ENCODE results near the gene DGKI.

DGKI gene

GRCh38 chr7:137360087-137360679, 486.6 kb downstream of the DGKI start:
- Histone ChIP-seq H3K4me3 (ENCODE audit: low read depth, low read length) (no peak overlapping the region), H3K27me3 (ENCODE audit: control insufficient read depth, insufficient read depth, low read length) (no peaks in the 10 kb centered on the region), H3K9ac (ENCODE audit: low read depth, low read length) (no peak overlapping the region), H3K9me3 (ENCODE audit: control insufficient read depth, insufficient read depth, low read length) (peaks cover 13% of the 10 kb centered on the region), H3K4me1 (ENCODE audit: control insufficient read depth, insufficient read depth, low read length) (no peaks in the 10 kb centered on the region), H3K36me3 (ENCODE audit: control insufficient read depth, insufficient read depth, low read length) (no peaks in the 10 kb centered on the region)

DNA sequence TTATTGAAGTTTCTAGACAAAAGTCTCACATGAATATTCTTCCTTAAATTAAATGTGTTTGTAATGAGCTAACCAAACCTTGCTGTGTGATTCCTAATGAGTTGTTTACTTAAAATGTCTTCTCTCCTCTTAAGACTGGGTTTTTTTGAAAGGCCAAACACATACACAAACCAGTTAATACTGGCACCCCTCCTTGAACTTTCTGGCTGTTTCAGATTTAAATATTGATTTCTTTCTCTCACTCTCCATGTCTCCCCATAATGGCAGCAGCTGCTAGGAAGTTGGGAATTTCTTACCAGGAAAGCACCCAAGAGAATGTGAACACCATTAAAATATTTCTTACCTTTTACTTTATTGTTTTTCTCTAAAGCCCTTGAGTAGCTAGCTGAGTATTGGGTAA, 491.8 kb downstream of the DGKI start:
- Histone ChIP-seq H3K9me3 (ENCODE audit: control insufficient read depth, insufficient read depth, low read length) (peaks cover 5% of the 10 kb centered on the region), H3K4me1 (ENCODE audit: control insufficient read depth, insufficient read depth, low read length) (no peaks in the 10 kb centered on the region), H3K36me3 (ENCODE audit: control insufficient read depth, insufficient read depth, low read length) (no peaks in the 10 kb centered on the region), H3K9ac (ENCODE audit: low read depth, low read length) (no peak overlapping the region), H3K4me3 (ENCODE audit: low read depth, low read length) (no peak overlapping the region), H3K27me3 (ENCODE audit: control insufficient read depth, insufficient read depth, low read length) (no peaks in the 10 kb centered on the region)

- Histone ChIP-seq H3K4me3 (ENCODE audit: low read depth, low read length) (no peak overlapping the region), H3K36me3 (ENCODE audit: control insufficient read depth, insufficient read depth, low read length) (no peaks in the 10 kb centered on the region), H3K9me3 (ENCODE audit: control insufficient read depth, insufficient read depth, low read length) (peaks cover 5% of the 10 kb centered on the region), H3K27me3 (ENCODE audit: control insufficient read depth, insufficient read depth, low read length) (no peaks in the 10 kb centered on the region), H3K4me1 (ENCODE audit: control insufficient read depth, insufficient read depth, low read length) (no peaks in the 10 kb centered on the region), H3K9ac (ENCODE audit: low read depth, low read length) (no peak overlapping the region)
Observed at GRCh38 chr7:137354396-137354795, 492.4 kb downstream of the DGKI start.

DNA sequence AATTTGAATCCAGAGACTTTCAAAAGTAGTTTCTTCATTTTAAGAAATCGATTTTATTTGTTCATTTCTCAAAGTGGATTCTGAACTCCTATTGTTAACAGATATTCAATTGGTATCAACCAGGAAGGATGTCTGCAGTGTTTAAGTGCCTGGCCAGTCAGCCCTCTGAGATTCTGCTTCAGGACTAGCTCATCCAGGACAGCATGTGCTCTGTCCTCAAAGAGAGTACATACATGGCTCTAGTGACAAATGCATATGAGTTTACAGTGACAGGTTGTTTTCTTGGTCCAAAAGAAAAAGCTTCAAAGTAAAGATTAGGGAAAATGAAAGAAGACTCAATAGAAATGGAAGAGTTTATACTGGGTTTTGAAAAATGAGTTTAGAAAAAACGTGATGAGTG, 494.8 kb downstream of the DGKI start:
- Histone ChIP-seq H3K9me3 (ENCODE audit: control insufficient read depth, insufficient read depth, low read length) (no peaks in the 10 kb centered on the region), H3K4me1 (ENCODE audit: control insufficient read depth, insufficient read depth, low read length) (no peaks in the 10 kb centered on the region), H3K4me3 (ENCODE audit: low read depth, low read length) (no peak overlapping the region)

DNA sequence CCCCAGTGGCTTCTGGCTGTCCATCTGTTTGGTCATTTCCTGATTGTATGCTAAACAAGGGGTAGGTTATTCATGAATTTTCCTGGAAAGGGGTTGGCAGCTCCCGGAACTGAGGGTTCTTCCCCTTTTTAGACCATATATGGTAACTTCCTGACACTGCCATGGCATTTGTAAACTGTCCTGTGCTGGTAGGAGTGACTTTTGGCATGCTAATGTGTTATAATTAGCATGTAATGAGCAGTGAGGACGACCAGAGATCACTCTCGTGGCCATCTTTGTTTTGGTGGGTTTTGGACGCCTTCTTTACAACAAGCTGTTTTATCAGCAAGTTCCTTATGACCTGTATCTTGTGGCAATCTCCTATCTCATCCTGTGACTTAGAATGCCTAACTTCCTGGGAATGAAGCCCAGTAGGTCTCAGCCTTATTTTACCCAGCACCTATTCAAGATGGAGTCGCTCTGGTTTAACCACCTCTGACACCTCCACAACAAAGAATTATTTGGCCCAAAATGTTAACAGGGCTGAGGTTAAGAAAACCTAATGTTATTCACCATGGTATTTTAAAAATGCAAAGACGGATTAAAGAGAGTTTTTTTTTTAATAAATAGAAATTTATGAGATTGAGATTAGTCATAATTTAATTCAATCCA, 500.9 kb downstream of the DGKI start:
- H3K9me3 ChIP-seq (ENCODE audit: control insufficient read depth, insufficient read depth, low read length): no peaks in the 10 kb centered on the region
- no peaks in the 10 kb centered on the region for H3K36me3 ChIP-seq (ENCODE audit: control insufficient read depth, insufficient read depth, low read length)
- H3K9ac ChIP-seq (ENCODE audit: low read depth, low read length): no peak overlapping the region
- H3K4me3 ChIP-seq (ENCODE audit: low read depth, low read length): no peak overlapping the region
- peaks cover 15% of the 10 kb centered on the region for H3K4me1 ChIP-seq (ENCODE audit: control insufficient read depth, insufficient read depth, low read length)
- peaks cover 14% of the 10 kb centered on the region for H3K27me3 ChIP-seq (ENCODE audit: control insufficient read depth, insufficient read depth, low read length)

More for the DNA sequence above, 494.8 kb downstream of the DGKI start:
- no peak overlapping the region for H3K9ac ChIP-seq (ENCODE audit: low read depth, low read length)
- no peaks in the 10 kb centered on the region for H3K27me3 ChIP-seq (ENCODE audit: control insufficient read depth, insufficient read depth, low read length)
- no peaks in the 10 kb centered on the region for H3K36me3 ChIP-seq (ENCODE audit: control insufficient read depth, insufficient read depth, low read length)

- Histone ChIP-seq H3K4me1 (ENCODE audit: control insufficient read depth, insufficient read depth, low read length) (peaks cover 15% of the 10 kb centered on the region), H3K27me3 (ENCODE audit: control insufficient read depth, insufficient read depth, low read length) (peaks cover 14% of the 10 kb centered on the region), H3K9ac (ENCODE audit: low read depth, low read length) (peak within 1 kb of the TSS; percentile 56), H3K36me3 (ENCODE audit: control insufficient read depth, insufficient read depth, low read length) (no peaks in the 10 kb centered on the region), H3K4me3 (ENCODE audit: low read depth, low read length) (peak within 1 kb of the TSS; percentile 61), H3K9me3 (ENCODE audit: control insufficient read depth, insufficient read depth, low read length) (no peaks in the 10 kb centered on the region)
Observed at GRCh38 chr7:137343281-137343841, 503.4 kb downstream of the DGKI start, which contains the start of gene PTN. TSS of gene PTN (minus strand) at chr7:137343733. CDS start at chr7:137254973, 88,760 bp downstream.

DNA sequence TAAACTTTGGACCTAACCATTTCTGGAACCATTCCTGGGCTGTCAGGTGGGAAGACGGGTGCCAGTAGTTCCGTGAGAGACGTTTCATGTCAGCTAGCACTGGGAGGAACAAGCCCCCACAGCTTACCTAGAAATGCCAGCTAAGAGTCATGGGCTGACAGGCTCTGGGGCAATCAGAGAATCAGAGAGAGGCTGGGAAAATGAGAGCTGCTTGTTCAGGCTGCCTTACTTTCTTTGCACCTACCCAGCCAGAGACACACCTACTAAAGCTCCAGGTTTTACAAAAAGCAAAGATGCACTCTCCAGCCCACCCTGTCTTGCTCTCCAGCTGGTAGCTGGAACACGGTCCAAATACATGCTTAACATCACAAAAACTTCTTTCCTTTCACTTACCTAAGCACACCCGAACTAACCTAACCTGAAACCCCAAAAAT, 503.9 kb downstream of the DGKI start:
- H3K4me1 ChIP-seq (ENCODE audit: control insufficient read depth, insufficient read depth, low read length): peaks cover 15% of the 10 kb centered on the region
- peaks cover 14% of the 10 kb centered on the region for H3K27me3 ChIP-seq (ENCODE audit: control insufficient read depth, insufficient read depth, low read length)
- peak overlapping the region; percentile 61 for H3K4me3 ChIP-seq (ENCODE audit: low read depth, low read length)
- peak overlapping the region; percentile 56 for H3K9ac ChIP-seq (ENCODE audit: low read depth, low read length)
- no peaks in the 10 kb centered on the region for H3K9me3 ChIP-seq (ENCODE audit: control insufficient read depth, insufficient read depth, low read length)
- no peaks in the 10 kb centered on the region for H3K36me3 ChIP-seq (ENCODE audit: control insufficient read depth, insufficient read depth, low read length)

- H3K9ac ChIP-seq (ENCODE audit: low read depth, low read length): no peak overlapping the region
- peaks cover 14% of the 10 kb centered on the region for H3K27me3 ChIP-seq (ENCODE audit: control insufficient read depth, insufficient read depth, low read length)
- peaks cover 15% of the 10 kb centered on the region for H3K4me1 ChIP-seq (ENCODE audit: control insufficient read depth, insufficient read depth, low read length)
- H3K4me3 ChIP-seq (ENCODE audit: low read depth, low read length): peak overlapping the region; percentile 61
- no peaks in the 10 kb centered on the region for H3K9me3 ChIP-seq (ENCODE audit: control insufficient read depth, insufficient read depth, low read length)
- H3K36me3 ChIP-seq (ENCODE audit: control insufficient read depth, insufficient read depth, low read length): no peaks in the 10 kb centered on the region
Observed at GRCh38 chr7:137342265-137342664, 504.5 kb downstream of the DGKI start.

- Histone ChIP-seq H3K4me1 (ENCODE audit: control insufficient read depth, insufficient read depth, low read length) (peaks cover 3% of the 10 kb centered on the region), H3K27me3 (ENCODE audit: control insufficient read depth, insufficient read depth, low read length) (no peaks in the 10 kb centered on the region), H3K4me3 (ENCODE audit: low read depth, low read length) (no peak overlapping the region), H3K9ac (ENCODE audit: low read depth, low read length) (no peak overlapping the region), H3K36me3 (ENCODE audit: control insufficient read depth, insufficient read depth, low read length) (no peaks in the 10 kb centered on the region), H3K9me3 (ENCODE audit: control insufficient read depth, insufficient read depth, low read length) (no peaks in the 10 kb centered on the region)
Observed at GRCh38 chr7:137337902-137338301, 508.9 kb downstream of the DGKI start.

GRCh38 chr7:137335814-137336213, 511.0 kb downstream of the DGKI start:
- H3K36me3 ChIP-seq (ENCODE audit: control insufficient read depth, insufficient read depth, low read length): no peaks in the 10 kb centered on the region
- H3K4me1 ChIP-seq (ENCODE audit: control insufficient read depth, insufficient read depth, low read length): peaks cover 8% of the 10 kb centered on the region

DNA sequence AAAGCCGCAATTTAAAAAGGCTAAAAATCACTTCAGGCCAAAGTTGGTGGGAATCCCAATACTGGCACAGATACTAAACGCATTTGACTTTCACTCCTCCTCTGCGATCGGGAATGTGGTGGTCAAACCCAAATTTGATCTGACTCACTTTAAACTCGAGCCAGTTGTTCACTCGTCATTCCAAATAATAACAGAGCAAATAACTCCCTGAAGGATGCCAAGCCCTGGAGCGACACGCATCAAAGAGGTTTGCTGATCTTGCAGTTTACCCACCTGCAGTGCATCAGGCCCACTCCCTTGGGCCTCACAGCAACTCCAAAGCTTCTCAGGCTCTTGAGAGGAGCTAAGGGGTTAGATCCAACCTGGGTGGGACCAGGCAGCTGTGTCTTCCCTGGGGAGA, 515.4 kb downstream of the DGKI start:
- H3K27me3 ChIP-seq (ENCODE audit: control insufficient read depth, insufficient read depth, low read length): no peaks in the 10 kb centered on the region
- H3K36me3 ChIP-seq (ENCODE audit: control insufficient read depth, insufficient read depth, low read length): no peaks in the 10 kb centered on the region

More at GRCh38 chr7:137335814-137336213, 511.0 kb downstream of the DGKI start:
- H3K9me3 ChIP-seq (ENCODE audit: control insufficient read depth, insufficient read depth, low read length): no peaks in the 10 kb centered on the region
- H3K27me3 ChIP-seq (ENCODE audit: control insufficient read depth, insufficient read depth, low read length): no peaks in the 10 kb centered on the region
- no peak overlapping the region for H3K4me3 ChIP-seq (ENCODE audit: low read depth, low read length)
- H3K9ac ChIP-seq (ENCODE audit: low read depth, low read length): no peak overlapping the region

More for the DNA sequence above, 515.4 kb downstream of the DGKI start:
- Histone ChIP-seq H3K4me1 (ENCODE audit: control insufficient read depth, insufficient read depth, low read length) (peaks cover 8% of the 10 kb centered on the region), H3K4me3 (ENCODE audit: low read depth, low read length) (no peak overlapping the region), H3K9me3 (ENCODE audit: control insufficient read depth, insufficient read depth, low read length) (no peaks in the 10 kb centered on the region), H3K9ac (ENCODE audit: low read depth, low read length) (no peak overlapping the region)

All from iPS-15b (cell line).